Activated CD4-positive, alpha-beta T cell treated with anti-CD3 and anti-CD28 coated beads, Interleukin-2, amount 50 U/mL, for 1 hour (primary cell): Measurements from ENCODE around the gene ATP2C2.
"Not testable (repeated sequence)": the region's sequence is repeated elsewhere in the genome, so short reads cannot be mapped to it uniquely, and the experiment has no call there.

Experiments
- DNase-seq: peaks from one replicate; pipeline ENCODE4 v3.0.0-alpha.2; 2020

ATP2C2 gene, protein sequence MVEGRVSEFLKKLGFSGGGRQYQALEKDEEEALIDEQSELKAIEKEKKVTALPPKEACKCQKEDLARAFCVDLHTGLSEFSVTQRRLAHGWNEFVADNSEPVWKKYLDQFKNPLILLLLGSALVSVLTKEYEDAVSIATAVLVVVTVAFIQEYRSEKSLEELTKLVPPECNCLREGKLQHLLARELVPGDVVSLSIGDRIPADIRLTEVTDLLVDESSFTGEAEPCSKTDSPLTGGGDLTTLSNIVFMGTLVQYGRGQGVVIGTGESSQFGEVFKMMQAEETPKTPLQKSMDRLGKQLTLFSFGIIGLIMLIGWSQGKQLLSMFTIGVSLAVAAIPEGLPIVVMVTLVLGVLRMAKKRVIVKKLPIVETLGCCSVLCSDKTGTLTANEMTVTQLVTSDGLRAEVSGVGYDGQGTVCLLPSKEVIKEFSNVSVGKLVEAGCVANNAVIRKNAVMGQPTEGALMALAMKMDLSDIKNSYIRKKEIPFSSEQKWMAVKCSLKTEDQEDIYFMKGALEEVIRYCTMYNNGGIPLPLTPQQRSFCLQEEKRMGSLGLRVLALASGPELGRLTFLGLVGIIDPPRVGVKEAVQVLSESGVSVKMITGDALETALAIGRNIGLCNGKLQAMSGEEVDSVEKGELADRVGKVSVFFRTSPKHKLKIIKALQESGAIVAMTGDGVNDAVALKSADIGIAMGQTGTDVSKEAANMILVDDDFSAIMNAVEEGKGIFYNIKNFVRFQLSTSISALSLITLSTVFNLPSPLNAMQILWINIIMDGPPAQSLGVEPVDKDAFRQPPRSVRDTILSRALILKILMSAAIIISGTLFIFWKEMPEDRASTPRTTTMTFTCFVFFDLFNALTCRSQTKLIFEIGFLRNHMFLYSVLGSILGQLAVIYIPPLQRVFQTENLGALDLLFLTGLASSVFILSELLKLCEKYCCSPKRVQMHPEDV

DNA sequence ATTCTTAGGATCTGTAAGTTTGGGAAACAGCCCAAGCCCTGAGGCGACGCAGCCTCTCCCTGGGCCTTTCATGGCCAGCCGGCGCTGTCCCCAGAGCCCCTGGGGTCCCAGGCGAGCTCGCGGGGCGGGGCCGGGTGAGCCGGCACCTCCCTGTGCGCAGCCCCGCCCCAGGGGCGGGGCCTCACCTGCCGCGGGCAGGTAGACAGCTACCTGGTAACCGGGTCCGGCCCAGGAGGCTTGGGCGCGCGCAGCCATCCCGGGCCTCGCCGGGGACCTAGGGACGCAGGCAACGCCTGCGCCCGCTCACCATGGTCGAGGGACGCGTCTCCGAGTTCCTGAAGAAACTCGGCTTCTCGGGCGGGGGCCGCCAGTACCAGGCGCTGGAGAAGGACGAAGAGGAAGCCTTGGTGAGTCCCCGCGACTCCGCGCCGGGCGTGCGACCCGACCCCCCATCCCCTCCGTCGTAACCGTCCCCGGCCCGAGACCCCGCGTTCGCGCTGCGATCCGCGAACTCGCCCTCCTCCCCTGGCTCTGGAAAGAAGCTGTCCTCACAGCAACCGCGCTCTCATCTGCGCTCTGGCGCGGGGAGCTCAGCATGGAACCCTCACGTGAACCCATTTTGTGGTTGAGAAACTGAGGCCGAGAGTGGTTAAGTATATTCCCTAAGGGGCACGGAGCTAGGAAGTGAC, at the start of gene ATP2C2:
TSS of gene ATP2C2 (plus strand) at position 231 of the 689 bp plus-strand sequence. CDS start at position 309, 78 bp downstream.
- no peak for DNase-seq

DNA sequence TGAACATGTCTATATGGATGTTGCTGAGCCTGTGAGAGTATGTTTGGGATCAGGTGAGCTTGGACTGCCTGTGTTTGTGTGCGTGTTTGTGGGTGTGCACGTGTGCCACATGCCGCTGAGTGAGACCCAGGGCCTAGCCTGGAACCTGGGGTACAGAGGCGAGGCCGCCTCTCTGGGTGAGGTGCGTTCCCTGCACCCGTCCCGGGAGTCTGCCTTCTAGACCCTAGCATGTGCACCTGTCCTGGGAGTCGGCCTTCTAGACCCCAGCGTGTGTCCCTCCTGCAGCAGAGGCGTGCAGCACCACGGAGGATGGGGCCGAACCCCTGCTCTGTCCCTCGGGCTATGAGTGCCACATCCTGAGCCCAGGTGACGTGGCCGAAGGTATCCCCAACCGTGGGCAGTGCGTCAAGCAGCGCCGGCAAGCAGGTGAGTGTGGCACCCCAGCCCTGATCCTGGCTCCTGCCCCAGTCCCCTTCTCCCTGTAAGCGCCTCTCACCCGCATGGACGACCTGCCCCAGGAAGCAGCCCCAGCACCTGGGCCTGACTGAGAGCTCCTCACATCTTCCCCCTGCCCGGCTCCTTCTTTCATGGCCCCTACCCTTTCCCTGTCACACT, 49.1 kb upstream of the ATP2C2 start:
- DNase-seq: no peak

DNA sequence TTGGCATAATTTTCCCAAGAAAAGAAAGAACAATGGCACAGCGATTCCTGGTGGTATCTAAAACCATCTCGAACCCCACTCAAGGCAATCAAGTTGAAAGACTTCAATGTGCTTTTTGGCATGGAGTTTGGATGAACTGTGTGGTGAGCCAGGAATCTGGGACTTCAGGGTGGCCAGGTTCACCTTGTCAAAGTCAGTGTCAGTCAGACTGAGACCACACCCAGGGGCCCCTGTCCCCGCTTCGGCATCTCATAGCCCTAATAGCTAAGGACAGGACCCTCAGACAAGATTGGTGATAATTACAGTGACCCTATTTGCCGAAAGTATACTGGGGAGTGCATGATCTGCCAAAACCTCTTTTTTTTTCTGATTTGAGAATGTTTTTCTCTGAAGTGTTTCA, 47.8 kb upstream of the ATP2C2 start:
- DNase-seq: no peak

DNA sequence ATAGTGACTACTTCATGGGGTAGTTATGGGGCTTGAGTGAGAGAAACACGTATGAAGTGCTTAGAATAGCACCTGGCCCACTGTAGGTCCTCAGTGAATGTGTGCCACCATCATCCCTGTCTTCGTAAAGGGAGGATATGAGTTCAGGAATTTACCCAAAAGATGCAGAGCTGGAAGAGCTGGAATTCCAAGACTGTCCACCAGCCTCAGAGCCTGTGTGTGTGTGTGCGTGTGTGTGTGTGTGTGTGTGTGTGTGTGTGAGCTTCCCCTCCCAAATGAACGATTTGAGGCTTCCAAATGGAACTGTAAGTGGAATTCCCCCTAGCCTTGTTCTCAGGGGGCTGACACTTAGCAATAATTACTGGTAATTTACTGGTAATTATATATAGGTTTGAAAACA, 46.4 kb upstream of the ATP2C2 start:
- no peak for DNase-seq

DNA sequence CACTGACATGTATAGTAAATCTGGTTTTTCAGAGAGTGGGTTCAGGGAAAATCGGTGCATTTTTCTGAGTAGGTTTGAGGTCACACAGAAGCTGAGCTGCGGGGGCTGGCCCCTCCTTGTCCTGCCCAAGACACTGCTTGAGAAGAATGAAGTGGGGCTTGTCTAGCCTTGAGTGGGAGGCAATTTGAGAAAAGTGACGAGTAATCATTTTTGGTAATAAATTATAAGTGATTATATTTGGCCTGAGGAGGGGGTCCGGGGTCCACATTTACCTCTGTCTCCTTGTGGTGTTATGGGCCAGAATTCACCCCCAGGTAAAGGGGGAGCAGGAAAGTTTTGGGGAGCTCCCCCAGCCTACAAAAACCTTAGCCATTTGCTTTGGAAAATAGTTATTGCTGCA, 45.6 kb upstream of the ATP2C2 start:
- no peak for DNase-seq

DNA sequence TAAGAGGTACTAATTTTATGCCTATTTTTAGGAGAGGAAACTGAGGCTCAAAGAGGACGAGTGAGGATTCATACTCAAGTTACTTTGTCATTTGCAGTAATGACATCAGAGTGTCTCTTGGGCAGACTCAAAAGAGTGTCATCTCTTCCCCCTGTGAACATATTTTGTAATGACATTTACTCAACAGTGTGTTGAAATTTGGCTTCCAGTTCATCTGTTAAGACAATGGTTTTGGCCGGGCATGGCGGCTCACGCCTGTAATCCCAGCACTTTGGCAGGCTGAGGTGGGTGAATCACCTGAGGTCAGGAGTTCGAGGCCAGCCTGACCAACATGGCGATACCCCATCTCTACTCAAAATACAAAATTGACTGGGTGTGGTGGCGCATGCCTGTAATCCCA, 44.7 kb upstream of the ATP2C2 start:
- no peak for DNase-seq

DNA sequence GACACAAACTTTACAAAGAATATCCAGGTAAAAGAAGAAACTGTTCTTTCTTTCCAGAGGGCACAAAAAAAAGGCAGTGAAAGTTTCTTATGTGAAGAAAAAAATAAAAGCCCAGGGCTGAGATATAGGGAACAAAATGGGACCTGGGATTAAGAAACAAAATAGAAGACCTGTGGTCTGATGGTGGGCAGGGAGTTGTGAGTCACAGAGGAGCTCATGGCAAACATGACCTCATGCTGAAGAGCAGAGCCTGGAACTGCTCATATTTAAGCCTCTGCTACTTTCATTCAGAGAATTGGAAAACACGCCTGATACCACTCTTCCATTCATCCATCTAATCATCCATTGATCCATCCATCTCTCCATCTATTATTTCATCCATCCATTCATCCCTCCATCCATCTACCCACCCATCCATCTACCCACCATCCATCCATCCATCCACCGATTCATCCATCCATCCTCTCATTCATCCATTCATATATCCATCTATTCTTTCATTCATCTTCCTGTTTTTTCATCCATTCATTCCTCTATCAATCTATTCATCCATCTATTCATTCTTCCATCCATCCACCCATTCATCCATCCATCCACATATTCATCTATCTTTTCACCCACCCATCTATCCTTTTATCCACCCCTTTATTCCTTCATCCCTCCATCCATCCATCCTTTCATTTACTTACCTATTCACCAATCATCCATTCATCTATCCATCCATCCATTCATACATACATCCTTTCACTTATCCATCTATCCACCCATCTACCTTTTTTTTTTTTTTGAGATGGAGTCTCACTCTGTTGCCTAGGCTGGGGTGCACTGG, 43.7 kb upstream of the ATP2C2 start:
- DNase-seq: no peak

DNA sequence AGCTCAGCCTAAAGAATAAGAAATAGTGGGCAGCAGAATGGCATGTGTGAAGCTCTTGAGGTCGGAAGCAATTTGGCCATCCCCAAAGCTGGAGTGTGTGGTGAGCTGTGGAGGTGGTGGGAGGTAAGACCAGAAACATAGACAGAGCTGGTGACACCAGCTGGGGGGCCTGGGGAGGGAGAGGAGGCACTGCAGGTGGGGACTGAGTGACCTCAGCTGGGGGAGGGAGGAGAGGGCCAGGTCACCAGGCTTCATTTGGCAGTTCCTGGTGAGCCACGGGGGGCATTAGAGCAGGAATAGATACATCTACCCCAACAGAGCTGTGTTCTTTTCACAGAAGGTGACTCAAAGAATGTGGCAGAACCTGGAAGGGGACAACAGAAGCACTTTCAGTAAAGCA, 41.8 kb upstream of the ATP2C2 start:
- DNase-seq: no peak

DNA sequence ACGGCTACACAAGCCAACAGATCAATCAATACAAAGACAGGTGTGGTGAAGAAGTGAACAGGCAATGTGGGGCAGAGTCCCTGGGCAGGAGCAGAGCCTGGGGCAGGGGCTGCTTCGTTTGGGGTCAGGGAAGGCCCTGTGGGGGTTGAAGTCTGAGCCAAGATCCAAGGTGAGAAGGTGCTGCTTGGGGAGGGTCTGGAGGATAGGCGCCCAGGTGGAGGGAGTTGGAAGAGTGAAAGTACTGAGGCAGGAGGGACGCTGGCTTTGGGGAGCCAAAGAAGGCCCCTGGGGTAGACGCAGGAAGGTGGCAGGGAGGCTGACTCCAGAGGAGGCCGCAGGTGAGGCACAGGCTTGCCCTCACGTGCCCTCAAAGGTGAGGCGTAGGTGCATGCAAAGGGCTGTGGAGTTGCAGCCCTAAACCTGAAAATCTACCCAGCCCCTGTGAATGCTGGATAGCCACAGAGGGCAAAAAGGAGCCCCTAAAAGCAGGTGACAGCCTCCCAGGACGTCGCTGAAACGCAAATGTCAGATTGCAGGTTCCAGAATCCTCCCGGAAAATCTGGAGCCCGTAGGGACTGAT, 40.3 kb upstream of the ATP2C2 start:
- no peak for DNase-seq

DNA sequence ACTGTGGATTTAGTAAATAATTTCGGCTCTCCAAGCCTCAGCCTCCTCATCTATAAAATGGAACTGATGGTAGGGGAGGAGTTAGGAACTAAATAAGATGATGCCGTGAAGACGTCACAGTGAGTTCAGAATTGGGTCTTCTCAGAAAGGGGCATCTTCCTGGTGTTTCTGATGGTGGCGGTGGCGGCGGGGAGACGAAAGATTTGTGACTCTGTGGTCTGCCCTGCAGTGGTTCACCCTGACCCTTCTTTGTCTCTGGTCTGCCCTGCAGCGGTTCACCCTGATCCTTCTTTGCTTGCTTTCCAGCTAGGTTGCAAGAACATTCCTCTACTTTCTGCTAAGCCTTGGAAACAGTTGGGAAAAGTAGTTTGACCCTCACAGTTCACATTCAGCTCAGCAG, 39.3 kb upstream of the ATP2C2 start:
- DNase-seq: no peak

DNA sequence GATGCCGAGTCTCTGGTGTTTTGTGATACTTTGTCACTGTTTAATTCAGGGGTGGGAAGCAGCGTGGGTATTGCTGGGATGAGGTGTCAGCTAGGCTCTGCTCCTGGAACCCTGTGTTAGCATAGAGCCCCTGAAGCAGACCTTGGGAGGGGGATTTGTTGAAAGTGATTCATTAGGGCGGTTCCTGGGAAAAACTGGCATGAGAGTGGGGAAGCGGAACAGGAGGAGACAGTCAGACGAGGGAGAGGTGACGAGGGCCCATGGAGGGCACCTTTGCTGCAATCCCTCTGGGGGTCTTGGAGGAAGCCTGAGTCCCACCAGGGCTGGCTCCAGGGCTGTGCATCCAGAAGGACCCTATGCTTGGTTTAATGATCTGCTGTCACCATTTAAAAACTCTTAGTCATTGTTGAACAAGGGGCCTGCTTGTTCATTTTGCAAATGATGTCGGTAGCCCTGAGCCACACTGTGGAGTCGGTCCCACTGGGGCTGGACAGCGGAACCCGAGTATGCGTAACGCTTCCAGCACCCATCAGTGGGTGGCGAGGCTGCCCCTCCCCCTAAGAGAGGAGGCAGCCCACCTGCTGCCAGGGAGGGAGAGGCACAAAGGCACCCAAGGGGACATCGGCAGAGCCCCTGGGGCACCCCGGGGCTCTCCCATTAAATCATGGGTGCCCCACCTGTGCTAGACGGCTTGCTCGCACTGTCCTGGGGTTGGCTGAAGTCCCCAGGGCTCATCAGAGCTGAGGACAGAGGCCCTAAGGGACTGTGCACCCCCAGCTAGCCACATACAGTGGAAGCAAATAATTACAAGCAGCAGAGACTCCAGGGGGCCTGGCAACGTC, 38.3 kb upstream of the ATP2C2 start:
- DNase-seq: no peak

DNA sequence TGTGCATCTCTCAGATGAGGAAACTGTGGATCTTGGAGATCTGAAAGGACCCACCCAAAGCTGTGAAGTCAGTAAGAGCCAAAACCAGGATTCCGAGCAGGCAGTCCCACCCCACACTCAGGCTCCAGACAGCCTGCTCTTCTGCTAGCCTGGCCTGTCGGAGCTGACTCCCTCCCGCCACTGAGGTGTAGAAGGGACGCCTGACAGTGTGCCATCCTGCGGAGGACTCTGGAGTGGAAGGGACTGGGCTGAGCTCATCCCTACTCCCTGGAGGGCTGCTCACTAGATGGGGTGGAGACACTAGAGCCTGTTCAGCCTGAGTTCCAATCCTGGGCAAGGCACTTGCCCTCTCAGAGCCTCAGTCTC, 37.7 kb upstream of the ATP2C2 start:
- DNase-seq: no peak

DNA sequence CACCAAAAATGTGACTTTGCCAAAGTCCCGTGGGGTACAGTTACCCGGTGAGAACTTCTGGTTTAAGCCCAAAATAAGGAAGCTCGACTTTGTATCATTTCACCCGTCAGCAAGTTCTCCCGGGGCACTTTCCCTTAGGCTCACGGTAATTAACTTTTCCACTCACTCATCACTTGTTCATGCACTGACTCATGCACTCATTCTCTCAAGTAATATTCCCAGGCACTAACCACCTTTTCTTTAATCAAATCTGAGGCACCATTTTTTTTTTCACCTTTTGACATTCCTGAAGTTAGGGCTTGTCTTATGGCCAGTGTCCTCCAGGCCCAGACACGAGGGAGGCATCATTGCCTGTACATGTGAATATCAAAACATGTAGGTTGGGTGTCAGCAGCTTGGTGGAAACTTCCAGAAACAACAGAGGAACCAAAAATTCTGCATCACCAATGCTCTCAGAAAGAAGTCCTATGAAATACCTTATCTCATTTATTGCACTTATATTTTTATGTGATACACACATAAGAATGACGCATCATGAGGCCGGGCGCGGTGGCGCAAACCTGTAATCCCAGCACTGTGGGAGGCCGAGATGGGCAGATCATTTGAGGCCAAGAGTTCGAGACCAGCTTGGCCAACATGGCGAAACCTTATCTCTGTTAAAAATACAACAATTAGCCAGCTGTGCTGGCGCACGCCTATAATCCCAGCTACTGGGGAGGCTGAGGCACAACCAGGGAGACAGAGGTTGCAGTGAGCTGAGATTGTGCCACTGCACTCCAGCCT, 36.1 kb upstream of the ATP2C2 start:
- DNase-seq: no peak

DNA sequence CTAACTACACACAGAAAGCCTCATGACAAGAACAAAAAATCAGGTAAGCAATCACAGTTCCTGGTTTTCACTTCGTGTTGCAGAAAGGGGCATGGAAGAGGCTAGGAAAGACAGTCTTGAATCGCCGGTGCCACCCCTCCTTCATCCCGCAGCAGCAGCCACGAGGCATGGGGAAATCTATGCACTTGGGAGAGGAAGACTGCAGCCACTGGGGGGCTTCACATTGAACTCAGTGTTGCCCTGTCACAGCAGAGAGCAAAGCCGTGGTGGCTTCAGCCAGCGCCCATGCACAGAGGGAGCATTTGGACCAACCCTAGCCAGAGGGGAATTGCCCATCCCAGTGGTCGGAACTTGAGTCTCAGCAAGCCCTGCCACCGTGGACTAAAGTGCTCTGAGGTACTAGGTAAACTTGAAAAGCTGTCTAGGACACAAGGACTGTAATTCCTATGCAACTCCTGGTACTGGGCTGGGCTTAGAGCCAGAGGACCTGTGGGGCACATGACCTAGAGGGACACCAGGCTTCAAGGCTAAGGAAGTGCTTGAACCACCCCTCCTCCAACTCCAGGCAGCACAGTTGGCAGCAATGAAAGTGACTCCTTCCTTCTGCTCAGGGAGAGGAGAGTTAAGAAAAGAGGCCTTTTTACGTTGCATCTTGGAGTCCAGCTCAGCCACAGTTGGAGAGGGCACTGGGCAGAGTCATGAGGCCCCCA, 35.2 kb upstream of the ATP2C2 start:
- DNase-seq: no peak

DNA sequence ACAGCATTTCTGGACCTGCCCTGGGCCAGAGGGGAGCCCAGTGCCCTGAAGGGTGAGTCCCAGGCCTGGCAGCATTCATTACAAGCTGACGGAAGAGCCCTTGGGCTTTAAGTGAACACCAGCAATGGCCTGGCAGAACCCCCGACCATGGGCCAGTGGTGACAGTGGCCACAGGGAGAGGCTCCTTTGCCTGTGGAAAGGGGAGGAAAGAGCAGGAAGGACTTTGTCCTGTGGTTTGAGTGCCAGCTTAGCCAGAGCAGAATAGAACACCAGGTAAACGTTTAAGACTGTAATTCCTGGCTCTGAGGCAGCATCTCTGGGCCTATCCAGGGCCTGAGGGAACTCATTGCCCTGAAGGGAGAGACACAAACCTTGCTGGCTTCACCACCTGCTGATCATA, 34.3 kb upstream of the ATP2C2 start:
- DNase-seq: no peak

DNA sequence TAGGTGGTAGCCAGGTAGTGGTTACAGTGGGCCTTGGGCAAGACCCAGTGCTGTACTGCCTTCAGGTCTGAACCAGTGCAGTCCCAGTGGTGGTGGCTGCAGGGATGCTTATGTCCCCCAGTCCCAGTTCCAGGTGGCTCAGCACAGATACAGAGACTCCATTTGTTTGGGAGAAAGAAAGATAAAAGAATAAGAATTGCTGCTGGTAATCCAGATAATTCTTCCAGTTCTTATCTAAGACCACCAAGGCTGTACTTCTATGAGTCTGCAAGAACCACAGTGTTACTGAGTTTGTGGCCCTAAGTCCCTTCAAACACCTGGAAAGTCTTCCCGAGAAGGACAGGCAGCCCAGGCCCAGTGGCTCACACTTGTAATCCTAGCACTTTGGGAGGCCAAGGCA, 33.9 kb upstream of the ATP2C2 start:
- DNase-seq: no peak

DNA sequence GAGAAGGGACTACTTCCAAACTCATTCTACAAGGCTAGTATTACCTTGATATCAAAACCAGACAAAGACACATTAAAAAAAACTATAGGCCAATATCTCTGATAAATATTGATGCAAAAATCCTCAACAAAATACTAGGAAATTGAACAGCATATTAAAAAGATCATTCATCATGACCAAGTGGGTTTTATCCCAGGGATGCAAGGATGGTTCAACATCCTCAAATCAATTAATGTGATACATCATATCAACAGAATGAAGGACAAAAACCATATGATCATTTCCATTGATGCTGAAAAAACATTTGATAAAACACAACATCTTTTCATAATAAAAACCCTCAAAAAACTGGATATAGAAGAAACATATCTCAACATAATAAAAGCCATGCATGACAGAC, 31.1 kb upstream of the ATP2C2 start:
- not testable (repeated sequence) for DNase-seq

DNA sequence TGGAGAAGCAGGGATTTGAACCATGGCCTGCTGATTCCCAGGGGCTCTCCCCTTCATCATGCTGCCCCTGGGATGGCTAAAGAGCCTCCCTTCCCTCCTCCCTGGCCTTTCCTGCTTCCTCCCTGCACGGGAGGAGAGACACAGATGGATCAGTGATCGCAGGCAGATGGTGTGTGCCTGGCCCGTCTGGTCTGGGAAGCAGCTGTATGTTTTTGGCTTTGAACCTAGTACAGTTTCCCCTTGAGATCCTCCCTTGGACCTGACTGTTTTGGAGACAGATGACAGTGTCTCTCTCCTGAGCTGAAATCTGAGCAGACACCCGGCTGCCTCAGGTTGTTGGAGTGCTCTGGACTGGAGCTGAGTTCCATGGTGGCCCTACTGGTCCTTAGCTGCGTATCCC, 29.0 kb upstream of the ATP2C2 start:
- no peak for DNase-seq

DNA sequence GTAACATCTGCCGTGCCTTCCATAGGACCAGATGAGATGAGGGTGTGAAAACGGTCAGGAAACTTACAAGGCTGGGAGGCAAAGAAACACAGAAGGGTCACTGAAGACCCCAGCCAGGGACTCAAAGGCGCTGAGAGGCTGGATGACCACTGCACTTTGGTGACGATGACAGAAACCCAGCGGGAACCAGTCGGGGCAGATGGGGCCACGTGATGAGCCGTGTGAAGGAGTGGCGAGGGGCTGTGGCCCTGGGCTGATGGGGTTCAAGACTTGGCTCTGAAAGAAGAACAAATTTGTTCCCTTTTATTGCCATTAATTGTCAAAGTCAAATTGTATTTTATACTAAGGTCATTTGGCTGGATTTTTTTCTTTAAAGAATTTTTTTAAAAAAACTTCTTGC, 28.6 kb upstream of the ATP2C2 start:
- DNase-seq: no peak
